ENCODE data around the gene C9orf43. TPM values are rescaled to one million over a fixed set of nuclear protein-coding genes. Genes with fewer than 3 reads are reported as not detected.

C9orf43 gene
- total RNA-seq, 2 experiments from 2014 or later: 0.65 to 0.81 TPM

DNA sequence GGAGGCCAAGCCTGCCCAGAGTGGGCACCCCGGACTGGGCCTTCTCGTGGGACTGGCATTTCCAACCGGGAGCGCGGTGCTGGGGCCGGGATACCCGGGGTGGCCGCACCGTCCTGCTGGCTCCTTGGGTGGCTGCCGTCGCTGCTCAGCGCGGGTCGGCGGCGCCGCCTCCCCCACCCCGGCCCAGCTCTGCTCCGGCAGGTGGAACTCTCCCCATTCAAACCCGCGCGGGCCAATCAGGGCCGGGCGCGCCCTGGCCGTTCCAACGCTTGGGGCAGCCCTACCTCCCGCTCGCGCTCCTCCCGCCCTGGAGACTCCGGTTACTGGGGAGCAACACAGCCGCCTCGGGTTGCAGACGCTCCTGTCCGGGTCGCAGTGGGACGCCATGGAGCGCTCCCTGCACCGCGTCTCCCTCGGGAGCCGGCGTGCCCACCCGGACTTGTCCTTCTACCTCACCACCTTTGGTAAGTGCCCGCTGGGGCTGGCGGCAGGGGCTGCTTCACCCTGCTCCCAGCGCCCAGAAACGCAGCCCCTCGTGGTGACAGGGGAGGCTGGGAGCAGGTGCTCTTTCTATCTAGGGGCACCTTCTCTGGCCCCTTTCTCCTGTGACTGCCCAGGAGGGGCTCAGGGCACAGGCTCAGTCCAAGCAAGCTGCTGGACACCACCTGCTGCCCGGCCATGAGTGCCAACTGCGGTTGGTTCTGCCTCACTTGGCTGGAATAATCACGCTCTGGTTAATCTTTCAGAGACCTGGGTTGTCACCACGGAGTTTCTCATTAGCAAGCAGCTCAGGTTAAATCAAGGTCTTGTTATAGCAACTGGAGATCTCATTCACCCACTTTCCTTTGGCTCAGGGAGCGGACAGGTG lies 53.1 kb downstream of the C9orf43 start, which contains the start of gene RGS3:
Gene RGS3 (plus strand): TSS at position 310 of the 868 bp plus-strand sequence. CDS start 76 bp downstream, at position 386.
- Mint-ChIP-seq H3K27me3 (no peaks in the 10 kb centered on the region), H3K4me1 (ENCODE audit: low read depth) (no peaks in the 10 kb centered on the region), H3K9me3 (peaks cover 4% of the 10 kb centered on the region), H3K4me3 (no peak within 1 kb of the TSS), H3K36me3 (no peaks in the 10 kb centered on the region), H3K27ac (no peak within 1 kb of the TSS)
- no peak for DNase-seq
- CTCF ChIA-PET: interaction anchor here (1.7 kb wide), 1 partner anchor 191 kb away, joined by 5 read pairs; no protein-coding TSS in a partner anchor
- POLR2A ChIA-PET: no interaction called here
- intact Hi-C loops (cut with micrococcal nuclease): no loop called here

DNA sequence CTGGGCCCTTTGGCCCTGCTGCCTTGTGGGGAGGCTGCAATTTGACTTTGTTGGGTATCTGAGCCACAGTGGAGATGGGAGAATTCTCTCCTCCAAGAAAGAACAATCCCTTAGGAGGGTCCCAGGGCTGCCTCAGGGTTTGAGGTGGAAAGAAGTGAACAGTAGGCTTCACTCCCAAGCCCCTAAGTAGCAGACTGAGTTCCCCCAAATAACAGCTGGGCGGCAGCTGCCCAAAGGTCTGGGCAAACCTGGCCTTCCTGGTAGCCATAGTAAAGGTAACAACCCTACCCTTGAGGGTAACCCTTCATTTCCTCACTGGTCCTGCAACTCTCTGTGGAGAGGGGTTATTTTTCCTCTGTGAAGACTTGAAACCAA lies 53.7 kb downstream of the C9orf43 start:
- CTCF ChIA-PET: interaction anchor here (1.2 kb wide), 2 partner anchors 10 to 59 kb away, joined by 3 read pairs; no protein-coding TSS in a partner anchor
- Mint-ChIP-seq H3K27ac (no peak overlapping the region), H3K4me3 (no peak overlapping the region), H3K27me3 (no peaks in the 10 kb centered on the region), H3K36me3 (no peaks in the 10 kb centered on the region), H3K4me1 (ENCODE audit: low read depth) (no peaks in the 10 kb centered on the region), H3K9me3 (peaks cover 4% of the 10 kb centered on the region)
- intact Hi-C loops (cut with micrococcal nuclease): no loop called here
- DNase-seq: no peak
- POLR2A ChIA-PET: no interaction called here

DNA sequence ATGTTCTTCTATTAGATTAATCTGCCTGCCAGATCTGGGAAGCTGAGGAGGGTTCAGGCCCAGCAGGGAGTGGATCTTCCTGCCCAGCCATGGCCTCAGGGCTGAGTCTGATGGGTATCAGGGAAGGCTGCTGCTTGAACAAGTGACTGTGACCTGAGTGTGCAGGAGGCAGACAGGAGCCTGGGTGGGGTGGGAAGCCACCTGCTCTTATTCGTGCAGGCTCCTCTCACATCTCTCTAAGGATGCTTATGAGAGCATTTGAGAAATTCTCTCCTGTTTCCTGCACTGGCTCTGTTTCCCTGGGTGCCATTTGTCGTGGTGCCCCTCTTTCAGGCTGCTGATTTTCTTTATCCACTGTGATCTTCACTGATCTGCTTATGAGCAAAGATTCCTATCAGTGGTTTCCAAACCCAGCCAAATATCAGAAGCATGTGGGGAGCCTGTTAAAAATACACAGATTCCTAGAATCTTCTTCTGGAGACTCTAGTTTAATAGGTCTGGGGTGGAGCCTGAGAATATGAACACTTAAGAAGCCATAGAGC lies 55.1 kb downstream of the C9orf43 start:
- Mint-ChIP-seq H3K36me3 (no peaks in the 10 kb centered on the region), H3K9me3 (peaks cover 4% of the 10 kb centered on the region), H3K4me1 (ENCODE audit: low read depth) (no peaks in the 10 kb centered on the region), H3K27me3 (no peaks in the 10 kb centered on the region), H3K27ac (no peak overlapping the region), H3K4me3 (no peak overlapping the region)
- intact Hi-C loops (cut with micrococcal nuclease): no loop called here
- no peak for DNase-seq
- ChIA-PET POLR2A (no interaction called here), CTCF (interaction anchor here (1.2 to 1.9 kb wide), 3 partner anchors 11 to 189 kb away, joined by 3 to 6 read pairs (median 3); no protein-coding TSS in a partner anchor)

DNA sequence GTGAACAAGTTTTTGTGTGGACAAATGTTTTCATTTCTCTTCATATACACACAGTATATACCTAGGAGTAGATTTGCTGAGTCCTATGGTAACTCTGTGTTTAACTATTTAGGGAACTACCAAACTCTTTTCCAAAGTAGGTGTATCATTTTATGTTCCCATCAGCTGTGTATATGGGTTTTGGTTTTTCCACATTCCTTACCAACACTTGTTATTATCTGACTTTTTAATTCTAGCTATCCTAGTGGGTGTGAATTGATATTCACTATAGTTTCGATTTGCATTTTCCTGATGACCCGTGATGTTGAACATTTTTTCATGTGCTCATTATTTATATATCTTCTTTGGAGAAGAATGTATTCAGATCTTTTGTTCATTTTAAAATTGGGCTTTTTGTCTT lies 56.6 kb downstream of the C9orf43 start:
- H3K36me3 Mint-ChIP-seq: no peaks in the 10 kb centered on the region
- no peaks in the 10 kb centered on the region for H3K27me3 Mint-ChIP-seq
- no peak for DNase-seq
- intact Hi-C loops (cut with micrococcal nuclease): no loop called here
- POLR2A ChIA-PET: no interaction called here
- H3K4me1 Mint-ChIP-seq (ENCODE audit: low read depth): no peaks in the 10 kb centered on the region
- H3K4me3 Mint-ChIP-seq: no peak overlapping the region
- no peak overlapping the region for H3K27ac Mint-ChIP-seq
- peaks cover 4% of the 10 kb centered on the region for H3K9me3 Mint-ChIP-seq
- CTCF ChIA-PET: interaction anchor here (1.0 to 1.9 kb wide), 2 partner anchors 11 to 188 kb away, joined by 3 to 6 read pairs; no protein-coding TSS in a partner anchor

DNA sequence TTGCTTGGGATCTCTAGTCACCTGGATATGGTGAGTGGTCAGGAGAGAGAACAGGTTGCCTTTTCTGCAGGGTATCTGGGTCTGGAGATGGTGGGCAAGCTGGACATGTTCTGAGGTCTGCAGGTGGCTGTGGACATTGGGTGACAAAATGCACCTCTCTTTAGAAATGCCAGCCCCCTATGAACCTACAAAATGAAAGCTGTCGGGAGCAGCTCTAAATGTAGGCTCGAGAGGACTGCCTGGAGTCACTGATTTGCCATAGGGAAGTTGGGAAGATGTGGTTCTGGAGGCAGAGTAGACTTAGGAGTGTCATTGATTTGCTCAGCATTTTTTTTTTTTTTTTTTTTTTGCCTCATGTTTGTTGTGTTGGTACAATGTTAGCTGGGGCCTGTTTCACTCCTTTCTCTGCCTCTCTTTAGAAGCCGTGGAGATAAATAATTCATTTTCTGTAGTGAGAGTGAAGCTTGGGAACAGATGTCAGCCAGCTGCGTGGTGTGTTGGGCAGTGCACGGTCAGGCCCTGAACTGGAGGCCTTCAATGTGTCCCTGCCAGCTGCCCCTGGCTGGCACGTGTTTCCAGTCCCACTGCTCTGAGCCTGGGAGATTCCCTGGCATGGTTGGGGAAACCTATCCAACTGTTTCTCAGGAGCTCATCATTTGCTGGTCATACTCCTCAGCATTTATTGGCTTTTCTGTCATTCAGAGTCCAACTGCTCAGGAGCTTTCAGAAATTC lies 58.3 kb downstream of the C9orf43 start:
- no peak overlapping the region for H3K4me3 Mint-ChIP-seq
- H3K27ac Mint-ChIP-seq: no peak overlapping the region
- DNase-seq: no peak
- no peaks in the 10 kb centered on the region for H3K4me1 Mint-ChIP-seq (ENCODE audit: low read depth)
- intact Hi-C loops (cut with micrococcal nuclease): no loop called here
- ChIA-PET POLR2A (no interaction called here), CTCF (interaction anchor here (0.6 kb wide), 1 partner anchor 113 kb away, joined by 3 read pairs; no protein-coding TSS in a partner anchor)
- no peaks in the 10 kb centered on the region for H3K36me3 Mint-ChIP-seq
- no peaks in the 10 kb centered on the region for H3K27me3 Mint-ChIP-seq
- H3K9me3 Mint-ChIP-seq: peaks cover 4% of the 10 kb centered on the region

DNA sequence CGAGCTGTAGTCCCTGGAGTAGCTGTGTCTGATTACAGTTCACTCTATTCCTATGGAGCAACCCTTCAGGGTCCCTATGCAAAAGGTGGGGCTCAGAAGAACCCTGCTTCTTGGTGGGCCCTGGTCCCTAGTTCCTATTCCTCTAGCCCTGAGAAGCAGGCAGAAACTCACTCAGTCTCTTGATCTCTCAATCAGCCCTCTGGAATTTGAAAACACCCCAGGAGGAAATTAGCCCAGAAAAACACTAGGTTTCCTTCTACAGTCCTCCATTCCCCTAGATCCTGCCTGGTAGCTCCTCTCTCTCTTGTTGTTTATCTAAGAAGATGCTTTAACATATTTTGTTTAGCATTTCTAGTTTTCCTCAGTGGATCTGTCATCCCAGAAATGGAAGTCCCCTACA lies 60.6 kb downstream of the C9orf43 start:
- no peaks in the 10 kb centered on the region for H3K27me3 Mint-ChIP-seq
- H3K4me1 Mint-ChIP-seq (ENCODE audit: low read depth): no peaks in the 10 kb centered on the region
- intact Hi-C loops (cut with micrococcal nuclease): no loop called here
- ChIA-PET POLR2A (no interaction called here), CTCF (interaction anchor here (1.0 to 1.6 kb wide), 2 partner anchors 184 to 187 kb away, joined by 3 to 4 read pairs; no protein-coding TSS in a partner anchor)
- H3K9me3 Mint-ChIP-seq: peaks cover 4% of the 10 kb centered on the region
- H3K36me3 Mint-ChIP-seq: no peaks in the 10 kb centered on the region
- no peak for DNase-seq
- H3K27ac Mint-ChIP-seq: no peak overlapping the region
- no peak overlapping the region for H3K4me3 Mint-ChIP-seq

DNA sequence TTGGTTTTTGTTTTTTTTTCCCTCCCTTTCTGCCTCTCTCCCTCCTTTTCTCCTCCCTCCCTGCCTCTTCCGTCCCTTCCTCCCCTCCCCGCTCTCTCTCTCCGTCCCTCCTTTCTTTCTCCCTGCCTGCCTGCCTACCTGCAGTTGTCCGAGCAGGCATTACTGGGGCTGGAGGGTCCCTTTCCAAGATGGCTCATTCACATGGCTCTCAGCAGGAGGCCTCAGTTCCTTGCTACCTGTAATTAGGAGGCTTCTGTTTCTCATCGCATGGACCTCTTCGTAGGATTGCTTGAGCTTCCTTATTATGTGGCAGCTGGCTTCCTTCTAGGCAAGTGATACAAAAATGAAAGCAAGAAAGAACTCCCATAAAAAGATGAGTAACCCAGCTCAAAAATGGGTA lies 61.0 kb downstream of the C9orf43 start:
- H3K4me3 Mint-ChIP-seq: no peak overlapping the region
- H3K27ac Mint-ChIP-seq: no peak overlapping the region
- no peaks in the 10 kb centered on the region for H3K4me1 Mint-ChIP-seq (ENCODE audit: low read depth)
- no peaks in the 10 kb centered on the region for H3K27me3 Mint-ChIP-seq
- intact Hi-C loops (cut with micrococcal nuclease): no loop called here
- ChIA-PET CTCF (interaction anchor here (1.0 to 1.6 kb wide), 2 partner anchors 184 to 186 kb away, joined by 3 to 4 read pairs; no protein-coding TSS in a partner anchor), POLR2A (no interaction called here)
- H3K36me3 Mint-ChIP-seq: no peaks in the 10 kb centered on the region
- peaks cover 4% of the 10 kb centered on the region for H3K9me3 Mint-ChIP-seq
- no peak for DNase-seq

DNA sequence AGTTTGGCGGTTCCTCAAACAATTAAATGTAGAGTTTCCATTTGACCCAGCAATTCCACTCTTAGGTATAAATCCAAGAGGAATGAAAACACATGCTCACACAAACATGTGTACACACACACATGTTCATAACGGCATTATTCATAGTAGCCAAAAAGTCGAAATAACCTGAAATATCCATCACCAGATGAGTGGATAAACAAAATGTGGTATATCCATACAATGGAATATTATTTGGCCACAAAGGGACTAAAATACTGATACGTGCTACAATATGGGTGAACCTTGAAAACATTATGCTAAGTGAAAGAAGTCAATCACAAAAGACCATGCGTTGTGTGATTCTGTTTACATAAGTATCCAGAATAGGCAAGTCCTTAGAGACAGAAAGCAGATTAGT lies 61.7 kb downstream of the C9orf43 start:
- CTCF ChIA-PET: interaction anchor here (1.0 to 1.9 kb wide), 2 partner anchors 183 to 186 kb away, joined by 3 to 6 read pairs; no protein-coding TSS in a partner anchor
- peaks cover 2% of the 10 kb centered on the region for H3K9me3 Mint-ChIP-seq

DNA sequence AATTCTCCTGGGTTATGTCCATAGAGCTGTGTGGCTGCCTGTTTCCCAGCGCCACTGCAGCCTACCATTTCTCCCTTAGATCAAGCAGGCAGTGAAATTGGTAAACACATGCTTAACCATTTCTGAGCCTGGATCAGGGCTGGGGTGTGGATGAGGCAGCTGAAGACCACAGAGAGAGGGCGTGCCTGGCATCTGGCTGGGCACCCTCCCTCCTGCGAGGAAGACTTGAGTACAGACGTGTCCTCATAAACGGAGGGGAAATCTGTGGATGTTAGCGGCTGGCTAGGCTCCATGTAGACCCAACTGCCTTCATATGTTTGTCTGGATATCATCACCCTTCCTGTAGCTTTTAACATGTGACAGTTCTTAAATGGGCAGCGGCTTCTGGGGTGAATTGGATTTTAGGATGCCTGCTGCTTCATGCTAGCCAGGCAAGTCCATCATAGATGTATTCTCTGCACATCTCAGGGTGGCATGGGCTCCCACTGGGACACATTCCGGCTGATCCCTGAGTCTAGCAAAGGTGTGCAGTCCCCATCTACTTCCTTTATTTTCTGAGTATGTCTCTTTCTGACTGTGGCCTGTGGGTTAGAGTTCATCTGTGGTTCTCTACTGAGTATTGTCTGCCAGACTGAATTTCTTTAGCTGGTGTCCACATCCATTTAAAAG lies 63.9 kb downstream of the C9orf43 start:
- Mint-ChIP-seq H3K4me1 (ENCODE audit: low read depth) (peaks cover 8% of the 10 kb centered on the region), H3K27me3 (no peaks in the 10 kb centered on the region), H3K4me3 (no peak overlapping the region), H3K27ac (no peak overlapping the region), H3K9me3 (no peaks in the 10 kb centered on the region), H3K36me3 (no peaks in the 10 kb centered on the region)
- DNase-seq: no peak
- intact Hi-C loops (cut with micrococcal nuclease): no loop called here
- ChIA-PET CTCF (interaction anchor here (1.2 to 1.9 kb wide), 3 partner anchors 29 to 183 kb away, joined by 3 to 6 read pairs (median 4); no protein-coding TSS in a partner anchor), POLR2A (no interaction called here)

More for the DNA sequence above, 61.7 kb downstream of the C9orf43 start:
- H3K27ac Mint-ChIP-seq: no peak overlapping the region
- no peaks in the 10 kb centered on the region for H3K27me3 Mint-ChIP-seq
- intact Hi-C loops (cut with micrococcal nuclease): no loop called here
- POLR2A ChIA-PET: no interaction called here
- H3K4me3 Mint-ChIP-seq: no peak overlapping the region
- no peaks in the 10 kb centered on the region for H3K36me3 Mint-ChIP-seq
- no peak for DNase-seq
- H3K4me1 Mint-ChIP-seq (ENCODE audit: low read depth): no peaks in the 10 kb centered on the region

DNA sequence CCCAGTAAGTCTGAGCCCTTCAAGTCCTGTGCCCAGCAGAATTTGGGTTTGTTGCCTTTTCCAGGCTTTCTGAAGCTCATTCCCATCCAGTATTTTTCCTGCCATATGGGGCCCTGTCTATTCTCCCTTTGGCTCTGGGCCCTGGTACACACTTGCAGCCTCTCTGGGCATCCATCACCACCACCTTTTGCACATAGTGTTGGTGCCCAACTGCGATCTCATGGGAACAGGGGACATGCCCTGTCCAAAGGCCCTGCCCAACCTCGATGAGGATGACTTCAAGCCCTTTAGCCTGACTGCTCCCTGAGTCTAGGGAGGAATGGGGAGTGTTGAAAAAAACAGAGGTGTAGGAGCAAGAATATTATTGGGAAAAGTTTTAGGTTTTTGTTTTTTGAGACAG lies 64.5 kb downstream of the C9orf43 start:
- intact Hi-C loops (cut with micrococcal nuclease): no loop called here
- no peaks in the 10 kb centered on the region for H3K9me3 Mint-ChIP-seq
- no peaks in the 10 kb centered on the region for H3K27me3 Mint-ChIP-seq
- H3K27ac Mint-ChIP-seq: no peak overlapping the region
- H3K36me3 Mint-ChIP-seq: no peaks in the 10 kb centered on the region
- CTCF ChIA-PET: no interaction called here
- H3K4me1 Mint-ChIP-seq (ENCODE audit: low read depth): peaks cover 12% of the 10 kb centered on the region
- POLR2A ChIA-PET: no interaction called here
- no peak for DNase-seq
- no peak overlapping the region for H3K4me3 Mint-ChIP-seq

DNA sequence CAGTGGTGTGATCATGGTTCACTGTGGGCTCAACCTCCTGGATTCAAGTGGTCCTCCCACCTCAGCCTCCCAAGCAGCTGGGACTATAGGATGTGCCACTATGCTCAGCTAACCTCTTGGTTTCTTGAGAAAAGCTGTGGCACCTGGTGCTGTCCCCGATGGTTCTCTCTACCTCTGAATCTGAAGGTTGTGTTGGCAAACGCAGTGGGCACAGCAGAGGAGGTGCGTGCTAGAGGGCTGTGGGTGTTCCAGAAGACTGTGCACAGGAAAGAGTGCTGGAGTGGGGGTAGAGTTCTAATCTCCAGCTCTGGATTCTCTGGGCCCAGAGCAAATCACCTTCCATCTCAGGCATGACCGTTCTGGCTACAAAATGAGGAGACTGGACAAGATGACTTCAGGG lies 65.4 kb downstream of the C9orf43 start:
- intact Hi-C loops (cut with micrococcal nuclease): no loop called here
- POLR2A ChIA-PET: no interaction called here
- Mint-ChIP-seq H3K9me3 (no peaks in the 10 kb centered on the region), H3K36me3 (no peaks in the 10 kb centered on the region), H3K4me3 (no peak overlapping the region), H3K27me3 (no peaks in the 10 kb centered on the region), H3K27ac (no peak overlapping the region), H3K4me1 (ENCODE audit: low read depth) (peaks cover 12% of the 10 kb centered on the region)
- DNase-seq: no peak
- CTCF ChIA-PET: no interaction called here

DNA sequence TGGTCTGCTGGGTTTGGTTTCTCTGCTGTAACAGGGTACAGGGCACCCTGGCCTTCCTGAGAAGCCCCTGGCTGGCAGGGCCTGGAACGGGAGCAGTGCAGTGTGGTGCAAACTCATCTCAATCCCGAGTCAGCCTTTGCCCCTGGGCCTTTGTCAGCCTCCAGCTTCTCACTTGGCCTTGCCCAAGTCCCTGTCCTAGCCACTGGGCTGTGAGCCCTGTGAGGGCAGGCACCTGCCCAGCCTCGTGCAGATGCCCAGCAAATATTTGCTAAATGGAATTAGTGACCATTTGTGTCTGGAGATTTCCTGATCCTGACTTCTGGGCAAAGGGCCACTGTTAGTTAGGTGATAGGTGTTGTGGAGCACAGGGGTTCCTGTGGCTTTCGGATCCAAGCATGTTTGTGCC lies 66.0 kb downstream of the C9orf43 start:
- Mint-ChIP-seq H3K9me3 (no peaks in the 10 kb centered on the region), H3K27ac (no peak overlapping the region), H3K27me3 (no peaks in the 10 kb centered on the region), H3K4me1 (ENCODE audit: low read depth) (peaks cover 12% of the 10 kb centered on the region), H3K36me3 (no peaks in the 10 kb centered on the region), H3K4me3 (no peak overlapping the region)
- intact Hi-C loops (cut with micrococcal nuclease): no loop called here
- POLR2A ChIA-PET: no interaction called here
- no peak for DNase-seq
- CTCF ChIA-PET: no interaction called here

Measured in activated CD4-positive, alpha-beta memory T cell treated with anti-CD3 and anti-CD28 coated beads for 36 hours (primary cell).